Mammary epithelial cell (primary cell): Measurements from ENCODE around the gene RPTOR.

ENCODE experiments used
- EZH2 ChIP-seq: IDR thresholded peaks from 2 replicates; pipeline ENCODE4 v1.6.1; 2012; ENCODE audit warnings: low read length, inconsistent platforms, borderline replicate concordance
- TF ChIP-seq, protein P1 (sequence below), 2 donors: IDR thresholded peaks in 1 of 2; conservative IDR thresholded peaks in 1 of 2; 2 replicates each; pipeline ENCODE4 v1.5.1; 2011 to 2012; ENCODE audit warnings: inconsistent platforms in 2 of 2, low read length in 2 of 2, mild to moderate bottlenecking in 2 of 2, control low read depth in 1 of 2, low read depth in 1 of 2; ENCODE audit not compliant: insufficient read depth in 1 of 2; ENCODE audit errors: extremely low read depth in 1 of 2

DNA sequence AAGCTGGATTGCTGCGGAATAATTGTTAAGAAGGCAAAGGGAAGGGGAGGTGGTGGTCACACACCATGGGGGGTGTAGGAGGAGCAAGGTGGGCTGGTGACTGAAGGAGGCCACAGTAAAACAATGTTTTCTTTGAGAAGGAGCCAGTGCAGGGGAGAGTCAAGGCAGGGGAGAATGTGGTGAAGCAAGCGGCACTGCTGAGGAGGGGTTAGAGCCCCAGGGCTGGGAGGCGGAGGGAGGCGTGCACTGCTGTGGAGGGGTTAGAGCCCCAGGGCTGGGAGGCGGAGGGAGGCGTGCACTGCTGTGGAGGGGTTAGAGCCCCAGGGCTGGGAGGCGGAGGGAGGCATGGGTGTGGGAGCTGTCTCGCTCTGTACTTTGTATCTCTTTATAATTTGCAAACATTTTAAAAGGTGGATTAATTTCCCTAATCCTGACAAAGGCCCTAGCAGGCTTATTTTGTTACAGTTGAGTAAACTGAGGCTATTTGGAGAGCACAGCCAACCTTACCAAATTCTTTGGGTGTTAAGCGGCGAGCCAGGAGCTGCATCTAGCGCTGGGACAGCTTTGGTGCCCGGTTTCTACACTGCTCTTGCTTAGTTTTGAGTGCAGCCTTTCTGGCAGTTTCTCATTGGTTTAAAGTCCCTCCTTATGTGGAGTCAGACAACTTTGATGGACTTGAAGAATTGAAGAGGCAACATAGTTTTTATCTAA, 20.9 kb downstream of the RPTOR start:
- TF ChIP-seq EZH2: no peak
- TF ChIP-seq, protein P1, sequence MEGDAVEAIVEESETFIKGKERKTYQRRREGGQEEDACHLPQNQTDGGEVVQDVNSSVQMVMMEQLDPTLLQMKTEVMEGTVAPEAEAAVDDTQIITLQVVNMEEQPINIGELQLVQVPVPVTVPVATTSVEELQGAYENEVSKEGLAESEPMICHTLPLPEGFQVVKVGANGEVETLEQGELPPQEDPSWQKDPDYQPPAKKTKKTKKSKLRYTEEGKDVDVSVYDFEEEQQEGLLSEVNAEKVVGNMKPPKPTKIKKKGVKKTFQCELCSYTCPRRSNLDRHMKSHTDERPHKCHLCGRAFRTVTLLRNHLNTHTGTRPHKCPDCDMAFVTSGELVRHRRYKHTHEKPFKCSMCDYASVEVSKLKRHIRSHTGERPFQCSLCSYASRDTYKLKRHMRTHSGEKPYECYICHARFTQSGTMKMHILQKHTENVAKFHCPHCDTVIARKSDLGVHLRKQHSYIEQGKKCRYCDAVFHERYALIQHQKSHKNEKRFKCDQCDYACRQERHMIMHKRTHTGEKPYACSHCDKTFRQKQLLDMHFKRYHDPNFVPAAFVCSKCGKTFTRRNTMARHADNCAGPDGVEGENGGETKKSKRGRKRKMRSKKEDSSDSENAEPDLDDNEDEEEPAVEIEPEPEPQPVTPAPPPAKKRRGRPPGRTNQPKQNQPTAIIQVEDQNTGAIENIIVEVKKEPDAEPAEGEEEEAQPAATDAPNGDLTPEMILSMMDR (conservative IDR thresholded peaks at IDR 0.05 in 1 of 2, IDR thresholded peaks at IDR 0.05 in 1 of 2; ENCODE audit: extremely low read depth in 1 of 2, insufficient read depth in 1 of 2, low read depth in 1 of 2, low read length in 2 of 2): no peak
